Nucleus accumbens (tissue), 56 donors: ENCODE results near the gene ZNF518A.
"Not testable (repeated sequence)": the region's sequence is repeated elsewhere in the genome, so short reads cannot be mapped to it uniquely, and the experiment has no call there.

Source experiments
- DNase-seq, 56 donors: peaks; one replicate each; lab custom pipeline; 2025; lab: John Stamatoyannopoulos, UW

ZNF518A gene

DNA sequence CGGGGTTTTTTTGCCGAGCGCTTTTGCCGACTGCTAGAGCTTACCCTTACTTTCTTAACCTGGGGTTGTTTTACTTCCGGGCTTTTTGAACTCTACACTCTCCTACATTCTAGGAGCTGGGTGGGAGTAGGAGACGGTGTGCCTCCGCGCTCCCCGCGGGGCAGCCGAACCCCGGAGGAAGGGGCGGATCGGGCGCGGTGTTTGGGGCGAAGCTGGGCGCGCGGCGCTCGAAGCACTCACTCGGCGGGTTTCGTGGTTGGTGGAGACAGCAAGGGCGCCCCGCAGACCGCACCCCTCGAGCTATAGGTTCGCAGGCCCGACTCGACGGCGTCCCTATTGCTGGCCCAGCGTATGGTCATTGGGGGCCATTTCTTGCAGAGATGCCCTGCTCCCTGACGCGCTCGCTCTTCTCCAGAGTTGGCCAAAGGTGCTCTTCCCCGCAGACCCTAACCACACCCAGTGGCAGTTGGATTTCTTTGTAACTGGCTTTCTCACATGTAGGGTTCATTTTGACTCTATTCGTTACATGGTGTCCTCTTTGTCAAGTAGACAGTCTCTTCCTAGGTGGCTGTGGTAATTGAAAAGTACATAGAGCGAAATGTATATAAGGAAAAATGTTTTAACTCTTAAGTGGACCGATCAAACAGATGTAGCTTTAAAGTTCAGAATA is 364 bp downstream of the ZNF518A start:
- DNase-seq, result peak in 30 of 56 donors; percentile 21 to 82 (median 65)

- no peak for DNase-seq
Measured at GRCh38 chr10:96131621-96132020, 1.5 kb downstream of the ZNF518A start.

- no peak for DNase-seq
Measured at GRCh38 chr10:96133135-96133534, 3.0 kb downstream of the ZNF518A start.

DNA sequence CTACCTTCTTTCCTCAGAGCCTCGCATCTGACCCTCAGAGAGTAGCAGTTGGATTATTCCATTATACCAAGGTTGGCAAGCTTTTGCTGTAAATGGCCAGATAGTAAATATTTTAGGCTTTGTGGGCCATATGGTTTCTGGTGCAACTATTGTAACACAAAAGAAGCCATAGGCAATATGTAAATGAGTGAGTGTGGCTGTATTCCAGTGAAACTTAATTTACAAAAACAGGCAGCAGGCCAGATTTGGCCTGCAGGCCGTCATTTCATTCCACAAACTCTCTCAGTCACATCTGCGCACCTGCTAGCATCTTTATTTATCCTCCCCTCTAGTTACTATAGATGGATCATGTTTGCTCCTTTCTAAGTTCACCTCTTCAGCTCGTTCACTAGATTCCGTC is 6.7 kb downstream of the ZNF518A start:
- DNase-seq, result no peak

GRCh38 chr10:96137567-96137966 is 7.5 kb downstream of the ZNF518A start:
- DNase-seq, result no peak

GRCh38 chr10:96138102-96138501 is 8.0 kb downstream of the ZNF518A start:
- no peak for DNase-seq

- no peak for DNase-seq
Measured at GRCh38 chr10:96152437-96152836, 22.3 kb downstream of the ZNF518A start.

DNA sequence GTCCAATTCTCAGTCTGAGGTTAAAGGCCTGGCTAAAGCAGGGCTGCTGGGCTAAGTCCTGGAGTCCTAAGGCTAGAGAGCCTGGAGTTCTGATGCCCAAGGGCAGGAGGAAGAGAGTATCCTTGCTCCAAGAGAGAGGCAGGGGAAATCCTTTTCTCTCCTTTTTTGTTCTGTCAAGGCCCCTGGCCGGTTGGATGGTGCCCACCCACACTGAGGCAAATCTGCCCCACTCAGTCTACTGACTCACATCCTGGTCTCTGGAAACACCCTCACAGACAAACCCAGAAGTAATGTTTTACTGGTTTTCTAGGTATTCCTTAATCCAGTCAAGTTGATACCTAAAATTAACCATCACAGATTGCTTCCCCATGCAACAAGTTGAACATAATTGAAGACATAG is 23.0 kb downstream of the ZNF518A start:
- DNase-seq, result no peak

- no peak for DNase-seq
Measured at GRCh38 chr10:96165726-96166125, 35.6 kb downstream of the ZNF518A start.

DNA sequence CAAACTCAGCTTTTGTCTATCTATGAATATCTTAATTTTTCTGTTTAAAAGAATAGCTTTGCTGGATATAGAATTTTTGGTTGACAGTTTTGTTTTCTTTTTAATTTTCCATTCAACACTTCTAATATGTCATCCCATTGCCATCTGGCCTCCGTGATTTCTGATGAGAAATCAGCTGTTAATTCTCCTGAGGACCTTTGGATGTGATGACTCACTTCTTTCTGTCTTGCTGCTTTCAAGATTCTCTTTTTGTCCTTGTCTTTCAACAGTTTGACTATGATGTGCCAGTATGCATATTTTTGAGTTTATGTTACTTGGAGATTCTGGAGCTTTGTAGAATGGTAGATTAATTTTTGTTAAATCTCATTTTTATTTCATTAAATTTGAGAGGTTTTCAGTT is 38.4 kb downstream of the ZNF518A start:
- DNase-seq, result no peak

GRCh38 chr10:96170230-96170629 is 40.1 kb downstream of the ZNF518A start:
- no peak for DNase-seq

DNA sequence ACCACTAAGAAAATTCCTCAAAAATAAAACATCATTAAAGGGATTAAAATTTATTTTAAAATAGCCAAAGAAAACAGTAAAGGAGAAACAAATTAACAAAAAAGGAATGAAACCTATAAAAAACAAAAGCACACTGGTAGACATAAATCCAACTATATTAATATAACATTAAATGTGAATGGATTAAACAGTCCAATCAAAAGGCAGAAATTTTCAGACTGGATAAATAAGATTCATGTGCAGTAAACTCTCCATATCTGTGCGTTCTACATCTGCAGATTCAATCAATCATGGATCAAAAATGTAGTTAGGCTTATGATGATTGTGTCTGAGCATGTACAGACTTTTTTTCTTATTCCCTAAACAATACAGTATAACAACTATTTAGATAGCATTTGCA is 42.6 kb downstream of the ZNF518A start:
- DNase-seq, result no peak

- no peak for DNase-seq
Measured at GRCh38 chr10:96176985-96177384, 46.9 kb downstream of the ZNF518A start.

GRCh38 chr10:96188421-96188820 is 58.3 kb downstream of the ZNF518A start:
- no peak for DNase-seq

- no peak for DNase-seq
Measured at GRCh38 chr10:96188916-96189315, 58.8 kb downstream of the ZNF518A start.

- DNase-seq, result not testable (repeated sequence)
Measured at GRCh38 chr10:96189505-96189904, 59.4 kb downstream of the ZNF518A start.

DNA sequence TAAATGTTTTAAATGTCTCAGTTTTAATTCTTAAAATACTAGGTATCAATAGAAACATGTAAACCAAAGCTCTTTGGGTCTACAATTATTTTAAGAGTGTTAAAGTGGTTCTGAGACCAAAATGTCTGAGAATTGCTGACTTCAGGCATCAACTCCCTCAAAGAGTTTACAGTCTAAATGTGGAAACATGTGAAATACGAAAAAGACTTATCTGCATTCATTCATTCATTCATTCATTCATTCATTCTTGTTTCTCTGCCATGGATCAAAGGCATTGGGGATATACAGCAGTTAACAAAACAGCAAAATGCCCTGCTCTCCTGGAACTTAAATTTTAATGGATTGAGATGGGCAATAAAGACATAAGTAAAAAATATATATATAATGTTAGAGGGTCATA is 71.4 kb downstream of the ZNF518A start:
- no peak for DNase-seq

GRCh38 chr10:96205580-96205979 is 75.5 kb downstream of the ZNF518A start:
- no peak for DNase-seq

GRCh38 chr10:96208271-96208670 is 78.2 kb downstream of the ZNF518A start:
- DNase-seq, result no peak

GRCh38 chr10:96208946-96209345 is 78.8 kb downstream of the ZNF518A start:
- DNase-seq, result no peak

GRCh38 chr10:96211764-96212163 is 81.7 kb downstream of the ZNF518A start:
- no peak for DNase-seq

DNA sequence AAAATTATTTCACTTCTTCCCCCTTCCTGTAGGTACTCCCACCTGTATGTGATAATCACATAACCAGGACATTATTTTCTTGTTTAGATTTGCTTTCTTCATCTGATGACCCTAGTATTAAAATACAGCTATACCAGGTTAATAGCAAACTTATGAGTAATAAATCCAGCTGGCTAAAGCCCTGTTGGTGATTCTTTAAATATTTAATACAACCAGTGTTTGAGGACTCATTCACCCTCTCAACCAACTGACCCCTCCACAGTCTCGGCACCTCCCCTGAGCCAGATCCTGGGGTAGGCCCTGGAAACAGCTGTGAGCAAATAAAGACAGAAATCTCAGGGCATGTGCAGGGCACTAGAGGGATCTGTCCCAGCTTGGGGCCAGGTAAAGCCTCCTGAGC is 82.8 kb downstream of the ZNF518A start:
- no peak for DNase-seq
